Stimulated activated naive CD8-positive, alpha-beta T cell treated with anti-CD3 and anti-CD28 coated beads, Interleukin-15, amount 100 ng/mL, for 72 hours (primary cell): ENCODE measurements around the gene PDIA5.
"Not testable (repeated sequence)": the region's sequence is repeated elsewhere in the genome, so short reads cannot be mapped to it uniquely, and the experiment has no call there.

ENCODE experiments used
- ATAC-seq: fragments of 150-1000 bp; cut with Tn5 transposase; 2 replicates; pipeline ENCODE4 v1.10.0; 2021; ENCODE audit warnings: mild to moderate bottlenecking, moderate library complexity
- DNase-seq, 2 donors: peaks; one replicate each; pipeline ENCODE4 v3.0.0; 2021 to 2022
- H3K27ac Mint-ChIP-seq, 2 donors: one replicate each; pipeline ENCODE4 v1.8.0; 2022; ENCODE audit warnings: mild to moderate bottlenecking in 2 of 2, mixed read lengths in 2 of 2, moderate library complexity in 2 of 2
- H3K27me3 Mint-ChIP-seq: one replicate; pipeline ENCODE4 v1.8.0; 2022; ENCODE audit warnings: mixed read lengths
- H3K4me1 Mint-ChIP-seq: one replicate; pipeline ENCODE4 v1.8.0; 2022; ENCODE audit warnings: mild to moderate bottlenecking, mixed read lengths
- H3K4me3 Mint-ChIP-seq, 2 donors: one replicate each; pipeline ENCODE4 v1.8.0; 2022; ENCODE audit warnings: mild to moderate bottlenecking in 2 of 2, mixed read lengths in 2 of 2, moderate library complexity in 1 of 2
- H3K9me3 Mint-ChIP-seq, 2 donors: one replicate each; pipeline ENCODE4 v1.8.0; 2022; ENCODE audit warnings: mixed read lengths in 2 of 2

The PDIA5 gene

GRCh38 chr3:123151251-123151705 is 84.5 kb downstream of the PDIA5 start:
- Mint-ChIP-seq H3K27ac (peak overlapping the region; percentile 57 to 89), H3K9me3 (peaks cover 5 to 15% of the 10 kb centered on the region in 2 donors), H3K4me3 (no peak overlapping the region), H3K4me1 (no peaks in the 10 kb centered on the region), H3K27me3 (no peaks in the 10 kb centered on the region)
- no peak for DNase-seq
- ATAC-seq, result no peak

GRCh38 chr3:123151853-123152420 is 85.1 kb downstream of the PDIA5 start:
- H3K4me1 Mint-ChIP-seq, DNase-seq, H3K27me3 Mint-ChIP-seq, H3K4me3 Mint-ChIP-seq, ATAC-seq: not testable (repeated sequence)
- H3K9me3 Mint-ChIP-seq, result peaks cover 5 to 15% of the 10 kb centered on the region in 2 donors
- peak overlapping the region in 1 of 2 donors; percentile 57 for H3K27ac Mint-ChIP-seq

GRCh38 chr3:123152687-123153086 is 85.9 kb downstream of the PDIA5 start:
- no peaks in the 10 kb centered on the region for H3K4me1 Mint-ChIP-seq

GRCh38 chr3:123153125-123154019 is 86.5 kb downstream of the PDIA5 start:
- no peaks in the 10 kb centered on the region for H3K27me3 Mint-ChIP-seq
- peaks cover 5 to 15% of the 10 kb centered on the region in 2 donors for H3K9me3 Mint-ChIP-seq
- ATAC-seq (no peak), DNase-seq (no peak)
- H3K4me1 Mint-ChIP-seq, result no peaks in the 10 kb centered on the region
- no peak overlapping the region for H3K27ac Mint-ChIP-seq
- no peak overlapping the region for H3K4me3 Mint-ChIP-seq

More at GRCh38 chr3:123152687-123153086, 85.9 kb downstream of the PDIA5 start:
- Mint-ChIP-seq H3K27me3 (no peaks in the 10 kb centered on the region), H3K4me3 (no peak overlapping the region), H3K27ac (no peak overlapping the region), H3K9me3 (peaks cover 5 to 15% of the 10 kb centered on the region in 2 donors)
- no peak for DNase-seq
- ATAC-seq, result no peak

GRCh38 chr3:123154020-123154985 is 87.5 kb downstream of the PDIA5 start:
- Mint-ChIP-seq H3K27me3 (no peaks in the 10 kb centered on the region), H3K4me1 (no peaks in the 10 kb centered on the region), H3K27ac (peak overlapping the region in 1 of 2 donors; percentile 29), H3K4me3 (no peak overlapping the region), H3K9me3 (peaks cover 5 to 15% of the 10 kb centered on the region in 2 donors)
- DNase-seq, result no peak
- ATAC-seq, result no peak

GRCh38 chr3:123155471-123156011 is 88.7 kb downstream of the PDIA5 start:
- H3K4me3 Mint-ChIP-seq, result no peak overlapping the region
- H3K9me3 Mint-ChIP-seq, result peaks cover 5 to 7% of the 10 kb centered on the region in 2 donors
- H3K27me3 Mint-ChIP-seq, result no peaks in the 10 kb centered on the region
- ATAC-seq (no peak), DNase-seq (no peak)
- no peaks in the 10 kb centered on the region for H3K4me1 Mint-ChIP-seq
- H3K27ac Mint-ChIP-seq, result no peak overlapping the region

- no peak overlapping the region for H3K4me3 Mint-ChIP-seq
- ATAC-seq (no peak), DNase-seq (no peak)
- no peaks in the 10 kb centered on the region for H3K9me3 Mint-ChIP-seq
- no peaks in the 10 kb centered on the region for H3K27me3 Mint-ChIP-seq
- H3K27ac Mint-ChIP-seq, result no peak overlapping the region
- no peaks in the 10 kb centered on the region for H3K4me1 Mint-ChIP-seq
Observed at GRCh38 chr3:123156276-123156995, 89.6 kb downstream of the PDIA5 start.

- ATAC-seq (no peak), DNase-seq (no peak)
- Mint-ChIP-seq H3K27ac (no peak overlapping the region), H3K27me3 (no peaks in the 10 kb centered on the region), H3K4me3 (no peak overlapping the region), H3K9me3 (no peaks in the 10 kb centered on the region), H3K4me1 (no peaks in the 10 kb centered on the region)
Observed at GRCh38 chr3:123157209-123157597, 90.4 kb downstream of the PDIA5 start.

- no peaks in the 10 kb centered on the region for H3K4me1 Mint-ChIP-seq
- ATAC-seq, result no peak
- no peaks in the 10 kb centered on the region for H3K27me3 Mint-ChIP-seq
- no peak for DNase-seq
- no peaks in the 10 kb centered on the region for H3K9me3 Mint-ChIP-seq
- H3K27ac Mint-ChIP-seq, result no peak overlapping the region
- no peak overlapping the region for H3K4me3 Mint-ChIP-seq
Observed at GRCh38 chr3:123157598-123158287, 90.9 kb downstream of the PDIA5 start.

GRCh38 chr3:123158330-123158729 is 91.5 kb downstream of the PDIA5 start:
- Mint-ChIP-seq H3K9me3 (no peaks in the 10 kb centered on the region), H3K27me3 (no peaks in the 10 kb centered on the region), H3K4me3 (no peak overlapping the region), H3K4me1 (no peaks in the 10 kb centered on the region), H3K27ac (no peak overlapping the region)
- ATAC-seq (no peak), DNase-seq (no peak)

- Mint-ChIP-seq H3K4me3 (no peak overlapping the region), H3K27me3 (no peaks in the 10 kb centered on the region), H3K4me1 (no peaks in the 10 kb centered on the region), H3K9me3 (no peaks in the 10 kb centered on the region), H3K27ac (peak overlapping the region in 1 of 2 donors; percentile 78)
- ATAC-seq (no peak), DNase-seq (no peak)
Observed at GRCh38 chr3:123158899-123159390, 92.1 kb downstream of the PDIA5 start.

GRCh38 chr3:123159926-123160635 is 93.3 kb downstream of the PDIA5 start:
- no peak for DNase-seq
- no peak overlapping the region for H3K4me3 Mint-ChIP-seq
- no peaks in the 10 kb centered on the region for H3K27me3 Mint-ChIP-seq
- ATAC-seq, result no peak
- H3K27ac Mint-ChIP-seq, result peak overlapping the region in 1 of 2 donors; percentile 65
- no peaks in the 10 kb centered on the region for H3K4me1 Mint-ChIP-seq
- H3K9me3 Mint-ChIP-seq, result peaks cover 0 to 5% of the 10 kb centered on the region in 2 donors

- Mint-ChIP-seq H3K4me1 (no peaks in the 10 kb centered on the region), H3K27ac (peak overlapping the region in 1 of 2 donors; percentile 16), H3K4me3 (no peak overlapping the region), H3K27me3 (no peaks in the 10 kb centered on the region), H3K9me3 (peaks cover 0 to 8% of the 10 kb centered on the region in 2 donors)
- no peak for DNase-seq
- no peak for ATAC-seq
Observed at GRCh38 chr3:123161167-123161566, 94.3 kb downstream of the PDIA5 start.
